ENCODE measurements around the gene PITPNM1. TPM values are rescaled to one million over a fixed set of nuclear protein-coding genes. Genes with fewer than 3 reads are reported as not detected.

The PITPNM1 gene
- total and polyA plus RNA-seq, 2 experiments from 2014 or later = 26.3 to 39.8 TPM

- Histone ChIP-seq H3K4me1 (ENCODE audit: insufficient read depth) (no peaks in the 10 kb centered on the region), H3K9me3 (ENCODE audit: low read depth) (no peaks in the 10 kb centered on the region), H3K9me2 (replicated peaks; ENCODE audit: insufficient read depth) (no peaks in the 10 kb centered on the region), H3K4me3 (no peak overlapping the region), H4K20me1 (ENCODE audit: insufficient read depth, poor library complexity, severe bottlenecking) (no peaks in the 10 kb centered on the region), H2AFZ (no peak overlapping the region), H3K27me3 (no peaks in the 10 kb centered on the region), H3K79me2 (no peaks in the 10 kb centered on the region), H3K27ac (no peak overlapping the region), H3K4me2 (no peak overlapping the region), H3K36me3 (replicated peaks; ENCODE audit: insufficient read depth, low read depth) (no peaks in the 10 kb centered on the region)
- 99% methylated on average over 40 of the region's 65 CpGs for WGBS (ENCODE audit: low lambda C conversion rate, missing lambda C conversion rate)
- DNase-seq (ENCODE audit: low spot score) = no peak
- no peak for TF ChIP-seq EZH2phosphoT487 (IDR thresholded peaks at IDR 0.05; ENCODE audit: low read depth, severe bottlenecking, unreplicated experiment)
- TF ChIP-seq CTCF (IDR thresholded peaks at IDR 0.05; ENCODE audit: poor library complexity) = no peak
- TF ChIP-seq EZH2 (IDR thresholded peaks at IDR 0.05; ENCODE audit: borderline replicate concordance) = no peak
Observed at GRCh38 chr11:67493548-67494370, 11.4 kb downstream of the PITPNM1 start.

- no peak for TF ChIP-seq EZH2 (IDR thresholded peaks at IDR 0.05; ENCODE audit: borderline replicate concordance)
- no peak for TF ChIP-seq EZH2phosphoT487 (IDR thresholded peaks at IDR 0.05; ENCODE audit: low read depth, severe bottlenecking, unreplicated experiment)
- no peak for TF ChIP-seq CTCF (IDR thresholded peaks at IDR 0.05; ENCODE audit: poor library complexity)
- Histone ChIP-seq H3K27ac (no peak overlapping the region), H3K4me1 (ENCODE audit: insufficient read depth) (no peaks in the 10 kb centered on the region), H3K79me2 (no peaks in the 10 kb centered on the region), H3K4me3 (no peak overlapping the region), H3K9me2 (replicated peaks; ENCODE audit: insufficient read depth) (no peaks in the 10 kb centered on the region), H3K27me3 (no peaks in the 10 kb centered on the region), H2AFZ (no peak overlapping the region), H4K20me1 (ENCODE audit: insufficient read depth, poor library complexity, severe bottlenecking) (no peaks in the 10 kb centered on the region), H3K36me3 (replicated peaks; ENCODE audit: insufficient read depth, low read depth) (no peaks in the 10 kb centered on the region), H3K4me2 (no peak overlapping the region), H3K9me3 (ENCODE audit: low read depth) (no peaks in the 10 kb centered on the region)
- DNase-seq (ENCODE audit: low spot score) = no peak
- 94% methylated on average over 28 of the region's 46 CpGs for whole genome bisulfite sequencing (ENCODE audit: low lambda C conversion rate, missing lambda C conversion rate)
Observed at GRCh38 chr11:67492801-67493547, 12.2 kb downstream of the PITPNM1 start.

DNA sequence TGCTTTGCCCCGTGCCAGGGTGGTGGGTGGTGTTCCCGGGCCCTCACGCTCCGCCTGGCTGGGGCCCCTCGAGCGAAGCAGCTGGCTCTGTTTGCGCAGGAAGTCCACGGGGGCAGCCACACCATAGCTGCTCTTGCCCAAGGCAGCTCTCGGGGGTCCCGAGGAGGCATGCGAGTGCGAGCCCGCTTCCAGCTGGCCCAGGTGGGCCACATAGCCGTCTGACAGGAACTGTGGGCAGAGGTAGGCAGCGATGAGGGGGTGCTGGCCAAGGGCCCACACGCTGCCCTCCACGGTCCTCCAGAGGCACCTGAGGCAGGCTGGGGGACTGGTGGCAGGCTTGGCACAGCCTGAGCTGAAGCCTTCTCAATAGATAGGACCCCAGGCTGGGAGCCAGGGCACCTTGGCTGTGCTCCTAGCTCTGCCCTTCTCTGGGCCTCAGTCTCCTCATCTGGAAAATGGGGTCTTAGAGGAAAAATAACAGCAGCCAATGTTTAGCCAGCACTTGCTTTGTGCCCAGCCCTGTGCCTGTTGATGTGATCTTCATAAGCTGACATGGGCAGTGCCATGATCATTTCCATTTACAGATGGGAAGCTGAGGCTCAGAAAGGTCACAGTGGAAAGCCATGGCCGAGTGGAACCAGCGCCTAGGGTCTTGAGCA is 13.0 kb downstream of the PITPNM1 start:
- no peak for DNase-seq (ENCODE audit: low spot score)
- no peaks in the 10 kb centered on the region for H3K4me1 ChIP-seq (ENCODE audit: insufficient read depth)
- H3K4me2 ChIP-seq = no peak overlapping the region
- no peaks in the 10 kb centered on the region for H3K36me3 ChIP-seq (replicated peaks; ENCODE audit: insufficient read depth, low read depth)
- no peaks in the 10 kb centered on the region for H3K9me3 ChIP-seq (ENCODE audit: low read depth)
- H3K9me2 ChIP-seq (replicated peaks; ENCODE audit: insufficient read depth) = no peaks in the 10 kb centered on the region
- no peaks in the 10 kb centered on the region for H3K79me2 ChIP-seq
- no peak overlapping the region for H2AFZ ChIP-seq
- TF ChIP-seq CTCF (IDR thresholded peaks at IDR 0.05; ENCODE audit: poor library complexity) = no peak
- TF ChIP-seq EZH2phosphoT487 (IDR thresholded peaks at IDR 0.05; ENCODE audit: low read depth, severe bottlenecking, unreplicated experiment) = no peak
- no peak for TF ChIP-seq EZH2 (IDR thresholded peaks at IDR 0.05; ENCODE audit: borderline replicate concordance)
- no peaks in the 10 kb centered on the region for H4K20me1 ChIP-seq (ENCODE audit: insufficient read depth, poor library complexity, severe bottlenecking)
- H3K27ac ChIP-seq = no peak overlapping the region
- H3K4me3 ChIP-seq = no peak overlapping the region
- WGBS (ENCODE audit: low lambda C conversion rate, missing lambda C conversion rate) = 92% methylated on average over 19 of the region's 19 CpGs
- no peaks in the 10 kb centered on the region for H3K27me3 ChIP-seq

Data from hepatocyte (in vitro differentiated cells).